ENCODE measurements around the gene TATDN3.

Gene TATDN3

GRCh38 chr1:212752934-212753497 lies 38.7 kb upstream of the TATDN3 start:
- no peak for DNase-seq (ENCODE audit: low read depth, low spot score)
- in situ Hi-C loops (cut with HindIII; ENCODE audit: low sequenced_read_pairs): no loop called here
- H3K4me3 ChIP-seq (ENCODE audit: low read depth, low read length): no peak overlapping the region

GRCh38 chr1:212753749-212754148 lies 37.9 kb upstream of the TATDN3 start:
- in situ Hi-C loops (cut with HindIII; ENCODE audit: low sequenced_read_pairs): no loop called here
- DNase-seq (ENCODE audit: low read depth, low spot score): no peak
- no peak overlapping the region for H3K4me3 ChIP-seq (ENCODE audit: low read depth, low read length)
- TF ChIP-seq, protein P1, sequence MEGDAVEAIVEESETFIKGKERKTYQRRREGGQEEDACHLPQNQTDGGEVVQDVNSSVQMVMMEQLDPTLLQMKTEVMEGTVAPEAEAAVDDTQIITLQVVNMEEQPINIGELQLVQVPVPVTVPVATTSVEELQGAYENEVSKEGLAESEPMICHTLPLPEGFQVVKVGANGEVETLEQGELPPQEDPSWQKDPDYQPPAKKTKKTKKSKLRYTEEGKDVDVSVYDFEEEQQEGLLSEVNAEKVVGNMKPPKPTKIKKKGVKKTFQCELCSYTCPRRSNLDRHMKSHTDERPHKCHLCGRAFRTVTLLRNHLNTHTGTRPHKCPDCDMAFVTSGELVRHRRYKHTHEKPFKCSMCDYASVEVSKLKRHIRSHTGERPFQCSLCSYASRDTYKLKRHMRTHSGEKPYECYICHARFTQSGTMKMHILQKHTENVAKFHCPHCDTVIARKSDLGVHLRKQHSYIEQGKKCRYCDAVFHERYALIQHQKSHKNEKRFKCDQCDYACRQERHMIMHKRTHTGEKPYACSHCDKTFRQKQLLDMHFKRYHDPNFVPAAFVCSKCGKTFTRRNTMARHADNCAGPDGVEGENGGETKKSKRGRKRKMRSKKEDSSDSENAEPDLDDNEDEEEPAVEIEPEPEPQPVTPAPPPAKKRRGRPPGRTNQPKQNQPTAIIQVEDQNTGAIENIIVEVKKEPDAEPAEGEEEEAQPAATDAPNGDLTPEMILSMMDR (IDR thresholded peaks at IDR 0.05; ENCODE audit: low read depth, low read length): no peak

More at GRCh38 chr1:212752934-212753497, 38.7 kb upstream of the TATDN3 start:
- TF ChIP-seq, protein P1 (IDR thresholded peaks at IDR 0.05; ENCODE audit: low read depth, low read length): no peak

- in situ Hi-C loops (cut with HindIII; ENCODE audit: low sequenced_read_pairs): no loop called here
- TF ChIP-seq, protein P1 (IDR thresholded peaks at IDR 0.05; ENCODE audit: low read depth, low read length): no peak
These were observed 37.5 kb upstream of the TATDN3 start for GRCh38 chr1:212754193-212754592.

GRCh38 chr1:212754680-212755079 lies 37.0 kb upstream of the TATDN3 start:
- H3K4me3 ChIP-seq (ENCODE audit: low read depth, low read length): no peak overlapping the region
- DNase-seq (ENCODE audit: low read depth, low spot score): no peak
- in situ Hi-C loops (cut with HindIII; ENCODE audit: low sequenced_read_pairs): no loop called here

More at GRCh38 chr1:212754193-212754592, 37.5 kb upstream of the TATDN3 start:
- no peak overlapping the region for H3K4me3 ChIP-seq (ENCODE audit: low read depth, low read length)
- no peak for DNase-seq (ENCODE audit: low read depth, low spot score)

DNA sequence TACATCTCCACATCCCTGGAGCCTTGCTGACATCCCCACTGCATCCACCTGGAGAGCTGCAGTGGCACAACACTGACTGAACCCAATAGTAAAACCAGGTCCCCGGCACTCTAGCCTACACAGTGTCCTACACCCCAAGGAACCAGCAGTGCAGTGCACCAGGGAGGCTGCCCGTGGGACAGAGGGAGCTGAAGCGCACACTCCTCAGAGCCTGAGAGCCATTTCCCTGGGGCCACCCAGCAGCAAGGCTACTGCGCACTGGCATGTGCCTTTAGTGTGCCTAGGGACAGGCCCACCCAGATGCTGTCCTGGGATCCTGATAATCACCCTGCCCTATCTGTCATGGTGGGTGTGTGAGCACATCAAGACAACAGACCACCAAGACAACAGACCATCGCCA lies 32.0 kb upstream of the TATDN3 start:
- TF ChIP-seq, protein P1 (IDR thresholded peaks at IDR 0.05; ENCODE audit: low read depth, low read length): no peak
- in situ Hi-C loops (cut with HindIII; ENCODE audit: low sequenced_read_pairs): no loop called here
- DNase-seq (ENCODE audit: low read depth, low spot score): no peak

More at GRCh38 chr1:212754680-212755079, 37.0 kb upstream of the TATDN3 start:
- TF ChIP-seq, protein P1 (IDR thresholded peaks at IDR 0.05; ENCODE audit: low read depth, low read length): no peak

GRCh38 chr1:212760126-212760823 lies 31.4 kb upstream of the TATDN3 start:
- in situ Hi-C loops (cut with HindIII; ENCODE audit: low sequenced_read_pairs): no loop called here
- no peak overlapping the region for H3K4me3 ChIP-seq (ENCODE audit: low read depth, low read length)
- DNase-seq (ENCODE audit: low read depth, low spot score): no peak
- TF ChIP-seq, protein P1 (IDR thresholded peaks at IDR 0.05; ENCODE audit: low read depth, low read length): peak; percentile 34

More for the DNA sequence above, 32.0 kb upstream of the TATDN3 start:
- H3K4me3 ChIP-seq (ENCODE audit: low read depth, low read length): no peak overlapping the region

All from astrocyte of the spinal cord (primary cell).